ENCODE measurements around the gene NOXA1. TPM values are rescaled to one million over a fixed set of nuclear protein-coding genes. Genes with fewer than 3 reads are reported as not detected.

Gene NOXA1
- total and polyA plus RNA-seq, 9 of the 15 experiments (the other 6 are each of a cell fraction or from before 2014, with no cell fraction given), result 0.07 to 1.2 (median 0.20) TPM; not detected in 4

- TF ChIP-seq THAP12 (CRISPR knock-in tag; IDR thresholded peaks at IDR 0.05) (no peak), CEBPZ (IDR thresholded peaks at IDR 0.05; ENCODE audit: borderline replicate concordance, low read depth, low read length) (no peak), ZNF696 (CRISPR knock-in tag; conservative IDR thresholded peaks at IDR 0.05) (no peak), ETV1 (tag; conservative IDR thresholded peaks at IDR 0.05; ENCODE audit: low read depth) (peak; percentile 17; the same call in 1 of the 2 replicates), PCBP1 (IDR thresholded peaks at IDR 0.05; ENCODE audit: low read depth, low read length, poor library complexity, severe bottlenecking) (peak; percentile 5), KDM4B (IDR thresholded peaks at IDR 0.05; ENCODE audit: borderline replicate concordance in 2 of 2, low read depth in 1 of 2) (peak in 1 of 2 experiments; percentile 60; a peak in 1 of 4 replicates), LCOR (CRISPR knock-in tag; IDR thresholded peaks at IDR 0.05) (no peak; the same call in 1 of the 2 replicates), MITF (IDR thresholded peaks at IDR 0.05) (no peak), ZBTB9 (CRISPR knock-in tag; IDR thresholded peaks at IDR 0.05) (peak; percentile 57; the same call in 1 of the 2 replicates), ZHX1 (conservative IDR thresholded peaks at IDR 0.05; ENCODE audit: low read length) (no peak), ESRRB (CRISPR knock-in tag; IDR thresholded peaks at IDR 0.05; ENCODE audit: borderline replicate concordance) (no peak), CHCHD3 (CRISPR knock-in tag; IDR thresholded peaks at IDR 0.05) (no peak), MBD2 (IDR thresholded peaks at IDR 0.05; ENCODE audit: borderline replicate concordance, low read depth) (no peak), ZNF644 (tag; IDR thresholded peaks at IDR 0.05; ENCODE audit: low read depth) (0 out of 2 replicates have a peak, but pooled peaks have one; percentile 75)
Observed at GRCh38 chr9:137422604-137423513, at the start of gene NOXA1, which contains the start of gene EXD3 (continued).
